Measurements from ENCODE around the gene RRM2.

DNA sequence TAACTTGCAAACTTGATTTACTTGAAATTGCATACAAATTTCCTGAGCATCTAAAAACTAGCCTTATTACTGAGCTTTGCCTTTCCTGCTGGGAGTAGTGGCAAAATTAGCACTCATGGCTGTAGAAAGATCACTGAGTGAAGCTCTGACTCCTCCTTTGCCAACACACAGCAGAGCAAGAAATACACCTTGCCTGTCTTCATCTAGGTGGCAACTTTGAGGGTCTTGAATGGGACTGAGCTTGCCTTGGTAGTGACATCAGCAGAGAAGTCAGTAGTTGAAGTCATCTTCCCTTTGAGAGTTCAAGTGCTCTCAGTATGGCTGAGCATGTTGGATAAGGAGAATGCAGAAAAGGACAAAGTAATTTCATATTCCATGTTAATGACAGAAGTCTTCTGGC is 5.9 kb downstream of the RRM2 start:
- TF ChIP-seq, protein P1, sequence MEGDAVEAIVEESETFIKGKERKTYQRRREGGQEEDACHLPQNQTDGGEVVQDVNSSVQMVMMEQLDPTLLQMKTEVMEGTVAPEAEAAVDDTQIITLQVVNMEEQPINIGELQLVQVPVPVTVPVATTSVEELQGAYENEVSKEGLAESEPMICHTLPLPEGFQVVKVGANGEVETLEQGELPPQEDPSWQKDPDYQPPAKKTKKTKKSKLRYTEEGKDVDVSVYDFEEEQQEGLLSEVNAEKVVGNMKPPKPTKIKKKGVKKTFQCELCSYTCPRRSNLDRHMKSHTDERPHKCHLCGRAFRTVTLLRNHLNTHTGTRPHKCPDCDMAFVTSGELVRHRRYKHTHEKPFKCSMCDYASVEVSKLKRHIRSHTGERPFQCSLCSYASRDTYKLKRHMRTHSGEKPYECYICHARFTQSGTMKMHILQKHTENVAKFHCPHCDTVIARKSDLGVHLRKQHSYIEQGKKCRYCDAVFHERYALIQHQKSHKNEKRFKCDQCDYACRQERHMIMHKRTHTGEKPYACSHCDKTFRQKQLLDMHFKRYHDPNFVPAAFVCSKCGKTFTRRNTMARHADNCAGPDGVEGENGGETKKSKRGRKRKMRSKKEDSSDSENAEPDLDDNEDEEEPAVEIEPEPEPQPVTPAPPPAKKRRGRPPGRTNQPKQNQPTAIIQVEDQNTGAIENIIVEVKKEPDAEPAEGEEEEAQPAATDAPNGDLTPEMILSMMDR (IDR thresholded peaks at IDR 0.05; ENCODE audit: poor library complexity), result no peak
- TF ChIP-seq EZH2 (IDR thresholded peaks at IDR 0.05; ENCODE audit: borderline replicate concordance), result no peak
- TF ChIP-seq EZH2phosphoT487 (IDR thresholded peaks at IDR 0.05; ENCODE audit: low read depth, severe bottlenecking, unreplicated experiment), result no peak
